NCI-H2107 (cell line): ENCODE results near the gene BMI1.

Experiments used
- DNase-seq: peaks from one replicate; lab custom pipeline; 2025; lab: John Stamatoyannopoulos, UW

BMI1 gene

DNA sequence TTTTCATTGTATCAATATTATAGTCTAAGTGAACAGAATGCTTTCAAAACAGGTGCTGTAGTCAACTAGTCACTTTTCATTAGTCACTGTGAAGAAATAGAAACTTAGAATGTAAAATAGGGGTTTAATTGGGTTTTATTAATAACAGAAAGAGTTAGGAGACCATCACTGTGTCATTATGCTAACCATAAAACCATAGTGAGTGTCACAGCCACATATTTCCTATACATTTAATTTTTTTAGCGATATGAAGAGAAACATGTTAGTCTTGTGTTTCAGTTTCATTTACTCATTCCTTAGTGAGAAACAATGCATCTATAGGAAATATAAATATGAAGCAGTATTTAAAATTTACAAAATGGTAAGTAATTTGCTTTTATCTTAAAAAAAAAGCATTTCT, 46.6 kb downstream of the BMI1 start:
- no peak for DNase-seq

DNA sequence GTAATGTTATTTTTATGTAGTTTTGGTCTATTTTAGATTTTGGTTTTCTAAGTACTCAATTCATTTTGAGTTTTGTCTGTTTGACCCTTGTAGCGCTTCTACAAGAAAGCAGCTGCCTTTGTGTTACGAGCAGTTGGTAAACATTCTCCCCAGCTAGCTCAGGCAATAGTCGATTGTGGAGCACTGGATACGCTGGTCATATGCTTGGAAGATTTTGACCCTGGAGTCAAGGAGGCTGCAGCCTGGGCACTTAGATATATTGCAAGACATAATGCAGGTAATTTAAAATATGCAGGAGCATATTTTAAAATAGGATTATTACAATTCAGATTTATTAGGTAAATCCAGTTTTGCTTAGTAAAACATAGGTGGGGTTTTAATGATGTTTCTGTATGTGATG, 47.5 kb downstream of the BMI1 start:
- DNase-seq, result no peak

DNA sequence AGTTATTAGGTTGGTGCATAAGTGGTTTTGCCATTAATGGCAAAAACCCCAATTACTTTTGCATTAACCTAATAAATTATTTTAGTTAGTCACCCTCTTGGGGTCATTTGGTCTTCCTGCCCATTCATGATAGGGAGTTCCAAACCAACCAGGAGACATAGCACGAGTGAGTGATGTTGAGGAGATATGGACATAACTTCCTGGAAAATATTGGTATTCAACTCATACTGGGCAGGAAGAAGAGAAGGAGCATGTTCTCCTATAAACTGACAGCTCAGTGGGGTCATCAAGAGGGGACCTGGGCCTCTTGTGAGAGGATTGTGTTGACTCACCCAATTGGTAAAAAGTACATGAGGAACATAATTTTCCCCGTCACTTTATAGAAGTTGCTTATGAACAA, 48.1 kb downstream of the BMI1 start:
- DNase-seq, result no peak

DNA sequence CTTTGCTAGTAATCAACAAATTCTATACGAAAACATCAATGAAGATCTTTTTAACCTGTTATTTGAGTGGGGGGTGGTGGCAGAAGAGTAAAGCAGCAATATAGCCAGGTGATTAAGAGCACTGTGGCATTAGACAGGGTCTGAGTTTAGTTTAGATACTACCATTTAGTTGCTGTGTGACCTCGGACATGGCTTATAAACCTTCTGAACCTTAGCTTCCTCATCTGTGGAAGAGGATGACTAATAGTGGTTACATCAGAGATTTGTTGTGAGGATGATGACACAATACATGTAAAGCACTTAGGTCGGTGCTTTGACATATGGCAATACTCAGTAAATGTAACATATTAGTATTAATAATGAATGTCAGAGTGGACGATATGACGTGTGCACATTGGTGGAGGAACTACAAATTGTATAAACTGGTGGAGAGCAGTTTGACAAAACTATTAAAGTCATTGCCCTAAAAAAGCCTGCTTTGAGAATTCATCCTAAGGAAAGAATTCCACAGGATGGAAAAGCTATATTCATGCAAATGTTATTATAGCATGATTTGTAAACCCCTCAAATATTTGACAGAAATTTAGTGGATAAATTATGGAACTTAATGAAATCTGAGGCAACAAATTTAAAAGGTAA, 48.7 kb downstream of the BMI1 start:
- DNase-seq, result no peak

DNA sequence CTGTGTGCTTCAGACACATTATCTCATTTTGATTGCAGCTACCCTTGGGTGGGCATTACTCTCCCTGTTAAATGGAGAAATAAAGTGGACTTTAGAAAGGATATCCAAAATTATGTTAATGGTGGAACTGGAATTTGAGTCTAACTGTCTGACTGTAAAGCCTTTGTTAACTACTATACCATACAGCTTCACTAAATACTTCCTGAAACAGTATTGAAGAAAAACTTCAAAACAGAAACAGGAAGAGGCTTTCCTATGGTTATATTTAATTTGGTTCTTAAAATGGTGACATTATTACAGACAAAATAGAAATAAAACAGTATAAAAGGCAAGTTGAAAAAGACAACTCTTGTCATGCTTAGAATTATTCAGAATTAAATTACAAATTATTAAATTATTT, 49.4 kb downstream of the BMI1 start:
- no peak for DNase-seq

DNA sequence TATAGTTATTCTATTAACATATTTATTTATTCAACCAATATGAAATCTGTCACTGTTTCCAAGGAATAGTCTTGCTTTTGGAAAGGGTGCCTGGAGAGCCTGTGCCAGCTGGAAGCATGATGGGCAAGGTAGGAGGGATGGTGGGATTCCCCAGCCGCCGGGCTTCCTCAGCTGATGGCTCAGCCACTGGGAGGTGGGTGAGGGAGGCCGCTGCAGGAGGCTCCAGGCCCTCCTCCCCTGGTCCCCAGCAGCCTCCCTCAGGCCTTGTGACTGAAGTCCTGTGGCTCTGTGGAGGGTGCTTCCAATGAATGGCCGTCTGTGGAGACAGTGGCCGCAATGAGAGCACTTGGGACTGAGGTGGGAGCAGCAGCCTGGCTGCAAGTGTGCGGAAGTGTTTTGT, 51.4 kb downstream of the BMI1 start:
- DNase-seq, result no peak

DNA sequence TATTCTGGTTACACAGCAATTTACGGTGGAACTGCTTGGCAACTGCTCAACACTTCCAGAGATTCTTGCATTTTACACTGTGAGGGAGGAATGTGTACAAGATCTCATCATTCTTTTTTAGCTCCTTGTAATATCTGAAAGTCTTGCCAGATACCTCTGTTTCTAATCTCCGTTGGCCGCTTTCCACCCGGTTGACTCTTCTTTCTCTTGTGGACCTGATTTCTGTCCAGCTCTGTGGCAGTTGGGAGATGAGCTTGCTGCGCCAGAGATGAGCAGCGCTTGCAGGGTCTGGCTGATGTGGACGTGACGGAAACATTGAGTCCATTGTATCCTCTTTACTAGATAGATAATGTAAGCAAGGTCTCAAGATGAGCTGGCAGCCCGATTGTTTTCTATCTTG, 52.0 kb downstream of the BMI1 start:
- DNase-seq, result no peak

DNA sequence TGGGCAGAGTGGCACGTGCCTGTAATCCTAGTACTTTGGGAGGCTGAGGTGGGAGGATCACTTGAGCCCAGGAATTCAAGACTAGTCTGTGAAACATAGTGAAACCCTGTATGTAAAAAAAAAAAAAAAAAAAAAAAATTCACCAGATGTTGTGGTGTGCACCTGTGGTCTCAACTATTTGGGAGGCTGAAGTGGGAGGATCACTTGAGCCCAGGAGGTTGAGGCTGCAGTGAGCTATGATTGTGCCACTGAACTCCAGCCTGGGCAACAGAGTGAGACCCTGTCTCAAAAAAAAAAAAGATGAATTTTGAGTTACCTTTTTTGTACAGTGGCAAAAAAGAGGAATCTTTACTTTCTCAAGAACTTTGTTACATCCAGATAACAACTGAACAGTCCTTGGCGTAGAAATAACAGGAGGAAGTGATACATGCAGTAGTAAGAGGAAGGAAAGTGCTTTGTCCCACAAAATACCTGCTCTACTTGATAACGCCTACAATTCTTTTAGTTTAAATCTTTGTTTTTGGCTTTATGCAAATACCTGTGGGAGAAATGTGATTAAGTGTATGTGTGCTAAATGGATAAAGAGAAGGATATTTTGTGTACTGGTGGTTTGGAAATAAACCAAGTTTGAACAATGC, 53.7 kb downstream of the BMI1 start:
- DNase-seq, result no peak

DNA sequence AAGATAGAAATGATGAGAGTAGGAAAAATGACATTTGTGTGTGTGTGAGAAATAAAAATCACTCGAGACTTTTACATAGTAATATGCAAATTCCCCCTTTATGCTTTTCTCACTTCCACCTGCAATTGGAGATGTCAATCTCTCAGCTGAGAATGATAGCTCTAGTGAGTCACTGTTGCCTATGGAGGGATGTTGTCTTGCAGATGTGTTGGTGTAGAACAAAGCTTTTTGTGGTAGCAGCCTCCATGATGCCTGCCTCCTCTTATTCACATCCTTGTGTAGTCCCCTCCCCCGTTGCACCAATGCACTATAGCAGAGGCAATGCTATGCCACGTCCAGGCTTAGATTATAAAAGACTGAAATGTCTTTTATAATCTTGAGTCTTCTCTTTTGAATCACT, 58.2 kb downstream of the BMI1 start:
- DNase-seq, result no peak
